GM19452 (cell line): ENCODE data around the gene PLEKHG5.
"Not testable (repeated sequence)": the region's sequence is repeated elsewhere in the genome, so short reads cannot be mapped to it uniquely, and the experiment has no call there.

Experiments
- ATAC-seq: cut with Tn5 transposase; IDR thresholded peaks from one replicate; pipeline ENCODE4 v1.9.1; 2021; ENCODE audit not compliant: unreplicated experiment

The PLEKHG5 gene

DNA sequence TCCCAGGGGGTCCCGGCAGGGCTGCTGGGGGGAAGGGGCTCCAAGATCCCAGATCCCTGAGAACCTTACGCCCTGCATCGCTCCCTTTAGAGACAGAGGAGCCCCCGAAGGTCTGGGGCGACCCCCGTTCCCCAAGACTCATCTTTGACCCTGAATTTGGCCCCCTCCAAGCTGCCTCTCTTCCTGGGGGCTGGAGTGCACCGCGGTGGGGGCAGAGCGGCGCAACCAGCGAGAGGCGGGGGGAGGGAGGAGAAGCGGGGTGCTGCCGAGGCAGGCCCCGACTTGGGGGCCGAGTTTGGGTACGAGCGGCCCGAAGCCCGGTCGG, 5.4 kb upstream of the PLEKHG5 start:
- ATAC-seq, result no peak

DNA sequence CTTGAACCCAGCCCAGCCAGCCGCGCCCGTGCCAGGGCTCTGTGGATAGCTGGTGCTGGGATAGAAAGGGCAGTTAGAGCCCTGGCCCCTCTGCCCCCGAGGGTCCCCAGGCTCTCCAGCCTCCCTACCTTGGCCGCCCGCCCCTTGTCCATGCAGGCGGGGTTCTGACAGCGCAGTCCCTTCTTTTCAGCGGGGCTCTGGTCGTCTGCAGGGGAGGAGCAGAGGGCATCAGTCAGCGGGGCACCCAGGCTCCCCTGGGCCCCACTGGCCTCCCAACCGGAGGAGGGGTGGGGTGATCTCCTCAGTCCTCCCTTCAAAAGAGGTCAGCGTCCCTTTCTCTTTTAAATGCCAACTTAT, 4.9 kb upstream of the PLEKHG5 start:
- ATAC-seq, result no peak

- no peak for ATAC-seq
These were observed 4.3 kb upstream of the PLEKHG5 start for GRCh38 chr1:6495540-6496364.

GRCh38 chr1:6495041-6495441, 3.6 kb upstream of the PLEKHG5 start:
- no peak for ATAC-seq

GRCh38 chr1:6494627-6495026, 3.2 kb upstream of the PLEKHG5 start:
- ATAC-seq, result no peak

DNA sequence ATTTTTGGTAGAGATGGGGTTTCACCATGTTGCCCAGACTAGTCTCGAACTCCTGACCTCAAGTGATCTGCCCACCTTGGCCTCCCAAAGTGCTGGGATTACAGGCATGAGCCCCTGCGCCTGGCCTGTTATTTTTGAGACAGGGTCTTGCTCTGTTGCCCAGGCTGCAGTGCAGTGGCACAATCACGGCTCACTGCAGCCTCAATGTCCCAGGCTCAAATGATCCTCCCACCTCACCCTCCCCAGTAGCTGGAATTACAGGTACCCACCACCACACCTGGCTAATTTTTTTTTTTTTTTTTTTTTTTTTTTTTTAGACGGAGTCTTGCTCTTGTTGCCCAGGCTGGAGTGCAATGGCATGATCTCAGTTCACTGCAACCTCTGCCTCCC, 2.4 kb upstream of the PLEKHG5 start:
- ATAC-seq, result not testable (repeated sequence)

- ATAC-seq, result no peak
These were observed 499 bp upstream of the PLEKHG5 start for GRCh38 chr1:6491966-6492365.

DNA sequence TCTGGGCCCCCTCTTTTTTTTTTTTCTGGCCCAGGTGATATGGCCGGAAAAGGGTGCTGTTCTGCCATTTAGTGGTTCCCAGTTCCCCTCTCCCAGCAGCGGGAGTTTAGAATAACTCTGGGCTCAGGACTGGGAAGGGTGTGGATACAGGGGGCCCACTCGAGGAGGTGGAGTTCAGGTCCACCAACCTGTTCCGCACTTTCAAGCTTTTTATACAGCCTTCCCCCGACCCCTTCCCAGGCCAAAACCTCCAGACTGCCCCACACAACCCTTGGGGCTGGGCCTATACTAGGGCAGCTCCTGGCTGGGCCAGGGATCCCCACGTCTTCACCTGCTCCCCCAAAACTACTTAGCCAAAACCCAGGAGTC, 402 bp downstream of the PLEKHG5 start:
- ATAC-seq, result no peak

- ATAC-seq, result no peak
These were observed 1.0 kb downstream of the PLEKHG5 start for GRCh38 chr1:6490181-6491080.

DNA sequence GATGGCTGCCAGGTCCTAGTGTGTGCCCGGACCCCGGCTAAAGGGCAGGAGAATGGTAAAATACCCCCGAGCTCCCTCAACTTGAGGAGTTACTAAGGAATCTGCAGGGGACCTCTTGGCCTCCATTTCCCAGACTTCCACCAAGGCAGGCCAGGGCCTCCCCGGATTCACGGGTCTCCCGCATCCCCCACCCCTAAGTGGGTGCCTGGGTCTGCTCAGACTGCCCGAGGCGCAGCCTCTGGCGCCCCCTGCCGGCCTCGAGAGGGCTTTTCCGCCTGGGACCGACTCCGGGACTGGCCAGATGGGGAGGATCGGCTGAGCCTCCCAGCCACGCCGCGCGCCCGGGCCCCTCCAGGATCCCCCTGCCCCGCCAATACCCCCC, 1.7 kb downstream of the PLEKHG5 start:
- peak; percentile 62 for ATAC-seq

DNA sequence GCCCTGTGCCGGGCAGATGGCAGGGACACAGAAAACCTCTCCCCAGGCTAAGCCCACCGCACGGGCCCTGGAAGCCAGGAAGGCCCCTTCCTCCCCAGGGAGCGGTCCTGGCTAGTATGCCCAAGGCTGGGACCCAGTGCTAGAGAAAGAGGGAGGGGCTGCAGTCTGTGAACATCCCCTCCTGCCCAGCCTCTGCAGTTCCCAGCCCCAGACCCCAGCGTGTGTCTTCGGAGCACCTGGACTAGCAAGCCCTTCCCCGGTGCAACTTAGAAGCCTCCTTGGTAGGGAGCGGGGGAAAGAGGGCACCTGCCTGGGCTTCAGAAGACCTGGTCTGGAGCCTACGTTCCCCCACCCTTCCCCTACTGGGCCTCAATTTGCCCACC, 2.1 kb downstream of the PLEKHG5 start:
- ATAC-seq, result no peak

DNA sequence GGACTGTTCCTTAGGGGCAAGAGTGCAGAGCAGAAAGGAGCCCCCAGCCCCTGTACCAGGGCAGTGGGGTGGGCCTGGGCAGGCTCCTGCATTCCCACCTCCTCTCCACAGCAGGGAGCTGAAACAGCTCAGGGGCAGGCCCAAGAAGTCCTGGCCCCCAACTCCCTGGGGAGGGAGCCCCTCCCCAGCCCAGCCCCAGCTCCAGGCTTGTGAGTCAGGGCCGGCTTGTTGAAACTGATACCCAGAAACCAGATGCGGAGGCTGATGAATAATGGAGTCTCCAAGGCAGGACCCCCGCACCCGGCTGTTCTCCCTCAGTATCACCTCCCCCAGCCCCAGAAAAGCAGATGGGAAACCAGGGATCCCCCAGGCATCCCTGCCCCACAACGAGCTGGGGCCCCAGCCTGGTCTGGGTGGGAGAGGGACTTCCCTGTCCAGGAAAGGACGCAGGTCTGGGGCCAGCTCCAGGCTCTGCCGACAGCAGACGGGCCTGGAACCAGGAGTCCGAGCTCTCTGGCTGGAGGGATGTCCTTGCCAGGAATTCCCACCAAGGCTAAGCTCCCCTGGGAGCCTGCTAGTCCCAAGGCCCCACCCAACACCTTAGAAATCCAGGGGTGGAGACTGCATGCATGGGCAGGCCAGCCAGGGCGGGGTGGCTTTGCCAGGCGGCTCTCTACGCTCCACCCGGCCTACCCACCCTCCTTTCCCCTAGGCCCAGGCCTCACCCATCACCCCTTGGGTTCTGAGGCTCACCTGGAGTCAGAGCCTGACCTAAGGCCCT, 2.7 kb downstream of the PLEKHG5 start:
- no peak for ATAC-seq

DNA sequence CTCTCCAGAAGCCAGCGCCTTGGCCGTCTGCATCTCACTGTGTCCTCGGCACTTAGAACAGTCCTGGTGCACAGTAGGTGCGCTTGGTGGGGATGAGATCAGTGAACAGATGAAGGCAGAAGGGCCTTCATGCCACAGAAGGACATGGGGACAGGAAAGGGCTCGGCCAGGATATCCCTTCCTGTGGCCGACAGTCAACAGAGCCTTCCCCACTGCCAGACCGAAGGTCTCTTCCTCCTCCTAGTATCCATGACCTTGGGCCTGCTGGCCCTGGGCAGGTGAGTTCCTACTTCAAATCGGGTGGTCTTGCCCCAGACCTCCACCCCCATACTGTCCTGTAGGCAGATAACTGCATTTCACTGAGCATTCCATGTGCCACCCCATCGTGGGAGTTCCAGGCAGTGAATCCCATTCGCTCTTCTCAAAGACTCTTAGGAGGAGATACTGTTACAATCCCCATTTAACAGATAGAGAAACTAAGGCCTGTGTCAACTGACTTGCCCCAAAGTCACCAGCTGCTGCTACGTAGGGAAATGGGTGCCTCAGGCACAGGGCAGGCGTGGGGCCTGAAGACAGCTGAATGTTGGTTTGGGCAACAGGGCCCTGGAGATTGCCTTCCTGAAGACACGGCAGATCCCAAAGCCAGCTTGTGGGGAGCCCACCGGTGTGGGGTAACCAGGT, 3.5 kb downstream of the PLEKHG5 start:
- no peak for ATAC-seq

DNA sequence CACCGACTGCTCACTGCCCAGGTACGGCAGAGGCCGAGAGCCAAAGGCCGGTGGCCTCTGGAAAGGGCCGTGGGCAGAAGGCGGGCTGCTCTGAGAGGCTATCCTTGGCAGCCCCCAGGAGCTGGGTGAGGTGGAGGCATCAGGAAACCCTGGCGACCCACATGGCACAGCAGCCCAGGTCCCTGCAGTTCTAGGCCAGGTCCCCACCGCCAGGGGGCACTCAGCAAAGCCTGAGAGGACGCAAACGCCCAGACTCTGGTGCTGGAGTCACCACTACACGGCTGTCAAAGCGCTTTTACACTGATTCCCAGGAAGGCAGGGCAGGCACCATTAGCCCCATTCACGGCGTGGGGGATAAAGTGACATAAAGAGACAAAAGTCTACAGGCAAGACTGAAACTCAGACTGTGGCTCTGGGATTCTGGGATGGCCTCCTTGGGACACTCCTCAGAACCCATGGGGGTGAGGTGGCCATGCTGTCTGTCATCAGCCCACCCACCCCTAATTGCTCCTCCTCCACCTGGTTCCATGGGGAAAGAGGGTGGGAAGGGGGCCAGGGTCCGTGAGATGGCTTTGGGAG, 4.9 kb downstream of the PLEKHG5 start:
- no peak for ATAC-seq

GRCh38 chr1:6485168-6486101, 6.0 kb downstream of the PLEKHG5 start:
- no peak for ATAC-seq

DNA sequence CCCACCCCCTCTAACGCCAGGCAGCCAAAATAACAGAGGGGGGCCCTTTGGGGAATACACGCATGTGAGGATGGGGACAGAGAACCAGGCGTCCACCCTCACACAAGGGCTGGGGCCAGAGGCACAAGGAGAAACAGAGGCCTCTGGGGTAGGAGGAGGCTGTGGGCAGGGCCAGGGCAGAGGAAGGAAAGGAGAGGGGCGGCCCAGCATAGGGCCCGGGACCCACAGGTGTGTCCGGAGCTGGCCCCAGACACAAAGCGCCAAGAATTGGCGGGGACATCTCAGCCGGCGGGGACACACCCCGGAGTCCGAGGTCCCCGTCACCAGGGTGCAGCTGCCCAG, 6.7 kb downstream of the PLEKHG5 start:
- ATAC-seq, result no peak

GRCh38 chr1:6483761-6484117, 7.7 kb downstream of the PLEKHG5 start:
- ATAC-seq, result no peak

- no peak for ATAC-seq
These were observed 8.3 kb downstream of the PLEKHG5 start for GRCh38 chr1:6483017-6483760.

- ATAC-seq, result no peak
These were observed 9.6 kb downstream of the PLEKHG5 start for GRCh38 chr1:6481820-6482219.
